Mesenchymal stem cell (in vitro differentiated cells and primary cell): ENCODE measurements around the gene NCBP2L.

ENCODE experiments used
- DNase-seq: peaks from one replicate; pipeline ENCODE4 v3.0.0-alpha.2; 2013
- H2AFZ ChIP-seq: one replicate; pipeline ENCODE4 v1.6.1; 2013; ENCODE audit warnings: low read depth, mild to moderate bottlenecking, control low read depth, inconsistent platforms, low read length, moderate library complexity
- H2AK5ac ChIP-seq: 2 replicates; pipeline ENCODE4 v1.6.1; 2013; ENCODE audit warnings: low read length, moderate library complexity, mild to moderate bottlenecking, inconsistent platforms; ENCODE audit not compliant: severe bottlenecking
- H2BK120ac ChIP-seq: one replicate; pipeline ENCODE4 v1.6.1; 2013; ENCODE audit warnings: low read depth, mild to moderate bottlenecking, inconsistent platforms, low read length, moderate library complexity
- H2BK12ac ChIP-seq, 2 experiments: one replicate each; pipeline ENCODE4 v1.6.1; 2013; ENCODE audit warnings: inconsistent platforms in 2 of 2, low read length in 2 of 2, mild to moderate bottlenecking in 2 of 2, moderate library complexity in 2 of 2, control low read depth in 1 of 2
- H2BK15ac ChIP-seq: one replicate; pipeline ENCODE4 v1.6.1; 2013; ENCODE audit warnings: mild to moderate bottlenecking, low read depth, inconsistent platforms; ENCODE audit not compliant: poor library complexity, severe bottlenecking
- H2BK5ac ChIP-seq: 2 replicates; pipeline ENCODE4 v1.6.1; 2013; ENCODE audit warnings: low read depth, mild to moderate bottlenecking, low read length, control low read depth, inconsistent platforms; ENCODE audit not compliant: poor library complexity, severe bottlenecking
- H3K14ac ChIP-seq, 2 experiments: one replicate each; pipeline ENCODE4 v1.6.1; 2013; ENCODE audit warnings: inconsistent platforms in 2 of 2, low read length in 2 of 2, control low read depth in 1 of 2, mild to moderate bottlenecking in 1 of 2, moderate library complexity in 1 of 2
- H3K18ac ChIP-seq, 2 experiments: one replicate each; pipeline ENCODE4 v1.6.1; 2013; ENCODE audit warnings: inconsistent platforms in 2 of 2, low read length in 2 of 2, control low read depth in 1 of 2, low read depth in 1 of 2, mild to moderate bottlenecking in 1 of 2
- H3K23ac ChIP-seq, 2 experiments: one replicate each; pipeline ENCODE4 v1.6.1; 2013; ENCODE audit warnings: inconsistent platforms in 2 of 2, low read length in 2 of 2, mild to moderate bottlenecking in 2 of 2, moderate library complexity in 2 of 2, control low read depth in 1 of 2
- H3K27ac ChIP-seq: 2 replicates; pipeline ENCODE4 v1.5.1; 2013; ENCODE audit warnings: mild to moderate bottlenecking, moderate library complexity, low read length, control low read depth, inconsistent platforms; ENCODE audit not compliant: poor library complexity, severe bottlenecking
- H3K27me3 ChIP-seq, 2 experiments: 2 replicates each; pipeline versions ENCODE4 v1.6.1 to v1.7.0; 2013; ENCODE audit warnings: low read length in 2 of 2, mild to moderate bottlenecking in 2 of 2, moderate library complexity in 2 of 2, control low read depth in 1 of 2, inconsistent platforms in 1 of 2; ENCODE audit not compliant: control insufficient read depth in 1 of 2, insufficient read depth in 1 of 2
- H3K36me3 ChIP-seq, 2 experiments: 2 replicates each; pipeline versions ENCODE4 v1.6.1 to v1.7.0; 2013; ENCODE audit warnings: low read length in 2 of 2, control low read depth in 1 of 2, inconsistent platforms in 1 of 2, low read depth in 1 of 2, mild to moderate bottlenecking in 1 of 2; ENCODE audit not compliant: insufficient read depth in 2 of 2, control insufficient read depth in 1 of 2
- H3K4ac ChIP-seq, 2 experiments: one replicate each; pipeline ENCODE4 v1.6.1; 2013; ENCODE audit warnings: inconsistent platforms in 2 of 2, low read length in 2 of 2, mild to moderate bottlenecking in 2 of 2, moderate library complexity in 2 of 2, control low read depth in 1 of 2, low read depth in 1 of 2
- H3K4me1 ChIP-seq: 2 replicates; pipeline ENCODE4 v1.6.1; 2013; ENCODE audit warnings: low read depth, low read length, control low read depth; ENCODE audit not compliant: control insufficient read depth, insufficient read depth
- H3K4me2 ChIP-seq: 2 replicates; pipeline ENCODE4 v1.6.1; 2013; ENCODE audit warnings: low read length, mild to moderate bottlenecking, inconsistent platforms; ENCODE audit not compliant: poor library complexity, severe bottlenecking
- H3K4me3 ChIP-seq, 2 experiments: 2 replicates each; pipeline versions ENCODE4 v1.5.1 to v1.7.0; 2013; ENCODE audit warnings: low read length in 2 of 2, mild to moderate bottlenecking in 2 of 2, control low read depth in 1 of 2, low read depth in 1 of 2; ENCODE audit not compliant: insufficient read depth in 1 of 2
- H3K79me1 ChIP-seq: replicated peaks from 2 replicates; pipeline ENCODE4 v1.6.1; 2013; ENCODE audit warnings: mild to moderate bottlenecking, control low read depth, low read length, inconsistent platforms; ENCODE audit not compliant: poor library complexity, severe bottlenecking
- H3K9ac ChIP-seq: 2 replicates; pipeline ENCODE4 v1.7.0; 2013; ENCODE audit warnings: mild to moderate bottlenecking, low read length, moderate library complexity
- H3K9me3 ChIP-seq: 2 replicates; pipeline ENCODE4 v1.7.0; 2013; ENCODE audit warnings: mild to moderate bottlenecking, low read length; ENCODE audit not compliant: control insufficient read depth
- H4K8ac ChIP-seq: one replicate; pipeline ENCODE4 v1.6.1; 2013; ENCODE audit warnings: inconsistent platforms, mild to moderate bottlenecking, low read length, moderate library complexity
- H4K91ac ChIP-seq: one replicate; pipeline ENCODE4 v1.6.1; 2013; ENCODE audit warnings: mild to moderate bottlenecking, low read length, inconsistent platforms
- WGBS: methylation state at CpG from one replicate; pipeline ENCODE4 v1.1.7; 2013; ENCODE audit warnings: mixed read lengths; 5-methylcytosine and 5-hydroxymethylcytosine counted together

The NCBP2L gene

GRCh38 chrX:107823456-107823855 lies 45.9 kb downstream of the NCBP2L start:
- no peak overlapping the region for H3K27ac ChIP-seq
- H3K9ac ChIP-seq, result peak overlapping the region; percentile 17
- H3K9me3 ChIP-seq, result peaks cover 16% of the 10 kb centered on the region
- no peak overlapping the region for H3K18ac ChIP-seq
- no peak overlapping the region for H3K14ac ChIP-seq
- H3K4me3 ChIP-seq, result no peak overlapping the region
- no peak overlapping the region for H4K8ac ChIP-seq
- DNase-seq, result peak; percentile 75
- WGBS, result no CpG with 5 or more reads among the region's 1 CpG
- no peak overlapping the region for H4K91ac ChIP-seq
- no peak overlapping the region for H2AK5ac ChIP-seq
- no peaks in the 10 kb centered on the region for H3K79me1 ChIP-seq
- H2BK120ac ChIP-seq, result no peak overlapping the region
- no peaks in the 10 kb centered on the region for H3K4me1 ChIP-seq
- peaks cover 0 to 7% of the 10 kb centered on the region in 2 experiments for H3K27me3 ChIP-seq
- H2BK12ac ChIP-seq, result no peak overlapping the region
- H3K4me2 ChIP-seq, result no peak overlapping the region
- H3K36me3 ChIP-seq, result no peaks in the 10 kb centered on the region
- no peak overlapping the region for H2AFZ ChIP-seq
- no peak overlapping the region for H3K23ac ChIP-seq
- no peak overlapping the region for H3K4ac ChIP-seq
- H2BK5ac ChIP-seq, result no peak overlapping the region
- H2BK15ac ChIP-seq, result no peak overlapping the region

GRCh38 chrX:107825698-107826237 lies 48.2 kb downstream of the NCBP2L start, which contains the start of gene MID2:
Gene MID2, plus strand, starts transcription at chrX:107825866. Its CDS starts 561 bp downstream, at chrX:107826427.
- DNase-seq, result peak; percentile 58
- H3K27ac ChIP-seq, result peak within 1 kb of the TSS; percentile 67
- peak within 1 kb of the TSS; percentile 44 for H2BK15ac ChIP-seq
- H3K36me3 ChIP-seq, result no peaks in the 10 kb centered on the region
- H3K4me2 ChIP-seq, result peak within 1 kb of the TSS; percentile 68
- peak within 1 kb of the TSS in 1 of 2 experiments; percentile 63 for H2BK12ac ChIP-seq
- H3K23ac ChIP-seq, result no peak within 1 kb of the TSS
- peak within 1 kb of the TSS in 1 of 2 experiments; percentile 69 for H3K4ac ChIP-seq
- H3K79me1 ChIP-seq, result peaks cover 1% of the 10 kb centered on the region
- H2BK120ac ChIP-seq, result peak within 1 kb of the TSS; percentile 19
- 0% methylated on average over 13 of the region's 32 CpGs for WGBS
- no peak within 1 kb of the TSS for H2AK5ac ChIP-seq
- peaks cover 0 to 20% of the 10 kb centered on the region in 2 experiments for H3K27me3 ChIP-seq
- H2AFZ ChIP-seq, result peak within 1 kb of the TSS; percentile 77
- no peaks in the 10 kb centered on the region for H3K4me1 ChIP-seq
- no peak within 1 kb of the TSS for H2BK5ac ChIP-seq
- H3K18ac ChIP-seq, result peak within 1 kb of the TSS; percentile 70
- peak within 1 kb of the TSS; percentile 80 for H4K8ac ChIP-seq
- no peak within 1 kb of the TSS for H3K14ac ChIP-seq
- H3K9me3 ChIP-seq, result no peaks in the 10 kb centered on the region
- peak within 1 kb of the TSS; percentile 83 for H3K9ac ChIP-seq
- no peak within 1 kb of the TSS for H4K91ac ChIP-seq
- H3K4me3 ChIP-seq, result peak within 1 kb of the TSS; percentile 58 to 68

- Histone ChIP-seq H3K9ac (peak overlapping the region; percentile 83), H3K4me1 (no peaks in the 10 kb centered on the region), H2BK15ac (peak overlapping the region; percentile 44), H2AK5ac (no peak overlapping the region), H3K18ac (peak overlapping the region; percentile 70), H2BK120ac (peak overlapping the region; percentile 19), H3K27me3 (peaks cover 0 to 18% of the 10 kb centered on the region in 2 experiments), H3K36me3 (no peaks in the 10 kb centered on the region), H2BK5ac (no peak overlapping the region), H3K27ac (peak overlapping the region; percentile 54), H2BK12ac (peak overlapping the region in 1 of 2 experiments; percentile 63), H3K4me2 (peak overlapping the region; percentile 68), H3K4ac (peak overlapping the region in 1 of 2 experiments; percentile 69), H3K4me3 (peak overlapping the region; percentile 58 to 68), H3K9me3 (no peaks in the 10 kb centered on the region), H3K14ac (no peak overlapping the region), H3K79me1 (peaks cover 3% of the 10 kb centered on the region), H3K23ac (no peak overlapping the region), H4K8ac (peak overlapping the region; percentile 80), H4K91ac (no peak overlapping the region), H2AFZ (peak overlapping the region; percentile 77)
- 2% methylated on average over 41 of the region's 100 CpGs for WGBS
- peak; percentile 77 for DNase-seq
Measured at GRCh38 chrX:107826238-107827029, 48.9 kb downstream of the NCBP2L start.
